ENCODE data around the gene TOMT. TPM values are rescaled to one million over a fixed set of nuclear protein-coding genes. Genes with fewer than 3 reads are reported as not detected.

Gene TOMT
- 0.08 TPM in 1 of 2 replicates, not detected in the other for total RNA-seq (2014; rRNA removed; shearing (Covaris generic))

GRCh38 chr11:72105888-72106287 is at the start of gene TOMT:
Gene TOMT, plus strand, starts transcription at chr11:72105924. Its CDS starts 28 bp downstream, at chr11:72105952.
- DNase-seq (ENCODE audit: low spot score): no peak

- DNase-seq (ENCODE audit: low spot score): no peak
Measured at GRCh38 chr11:72058416-72059034, 47.2 kb upstream of the TOMT start.

- no peak for DNase-seq (ENCODE audit: low spot score)
Measured at GRCh38 chr11:72061739-72062396, 43.9 kb upstream of the TOMT start.

GRCh38 chr11:72066855-72067254 is 38.9 kb upstream of the TOMT start:
- no peak for DNase-seq (ENCODE audit: low spot score)

- no peak for DNase-seq (ENCODE audit: low spot score)
Measured at GRCh38 chr11:72067266-72067665, 38.5 kb upstream of the TOMT start.

- DNase-seq (ENCODE audit: low spot score): no peak
Measured at GRCh38 chr11:72067676-72068075, 38.0 kb upstream of the TOMT start.

GRCh38 chr11:72069200-72069599 is 36.5 kb upstream of the TOMT start:
- DNase-seq (ENCODE audit: low spot score): no peak

GRCh38 chr11:72069787-72070251 is 35.9 kb upstream of the TOMT start:
- peak; percentile 68 for DNase-seq (ENCODE audit: low spot score)

GRCh38 chr11:72070491-72070890 is 35.2 kb upstream of the TOMT start:
- no peak for DNase-seq (ENCODE audit: low spot score)

- DNase-seq (ENCODE audit: low spot score): peak; percentile 69
Measured at GRCh38 chr11:72072348-72072747, 33.4 kb upstream of the TOMT start.

- peak; percentile 24 for DNase-seq (ENCODE audit: low spot score)
Measured at GRCh38 chr11:72075109-72075508, 30.6 kb upstream of the TOMT start.

- no peak for DNase-seq (ENCODE audit: low spot score)
Measured at GRCh38 chr11:72075756-72076155, 30.0 kb upstream of the TOMT start.

GRCh38 chr11:72078477-72078876 is 27.2 kb upstream of the TOMT start:
- DNase-seq (ENCODE audit: low spot score): peak; percentile 15

- DNase-seq (ENCODE audit: low spot score): peak; percentile 62
Measured at GRCh38 chr11:72079819-72080325, 25.9 kb upstream of the TOMT start.

- DNase-seq (ENCODE audit: low spot score): peak; percentile 100
Measured at GRCh38 chr11:72080326-72081183, 25.2 kb upstream of the TOMT start, which contains the start of the genes LRRC51 and NUMA1. Gene LRRC51, plus strand, starts transcription at chr11:72080850. Its CDS starts 8,234 bp downstream, at chr11:72089084. Gene NUMA1, minus strand, starts transcription at chr11:72080542. Its CDS starts 44,599 bp downstream, at chr11:72035943.

- no peak for DNase-seq (ENCODE audit: low spot score)
Measured at GRCh38 chr11:72081184-72081644, 24.5 kb upstream of the TOMT start.

GRCh38 chr11:72081821-72082453 is 23.8 kb upstream of the TOMT start:
- DNase-seq (ENCODE audit: low spot score): no peak

- no peak for DNase-seq (ENCODE audit: low spot score)
Measured at GRCh38 chr11:72083414-72083813, 22.3 kb upstream of the TOMT start.

- DNase-seq (ENCODE audit: low spot score): no peak
Measured at GRCh38 chr11:72084076-72084475, 21.6 kb upstream of the TOMT start.

GRCh38 chr11:72084965-72085364 is 20.8 kb upstream of the TOMT start:
- no peak for DNase-seq (ENCODE audit: low spot score)
